ENCODE results near the gene BCO2.
"Not testable (repeated sequence)": the region's sequence is repeated elsewhere in the genome, so short reads cannot be mapped to it uniquely, and the experiment has no call there.

BCO2 gene

DNA sequence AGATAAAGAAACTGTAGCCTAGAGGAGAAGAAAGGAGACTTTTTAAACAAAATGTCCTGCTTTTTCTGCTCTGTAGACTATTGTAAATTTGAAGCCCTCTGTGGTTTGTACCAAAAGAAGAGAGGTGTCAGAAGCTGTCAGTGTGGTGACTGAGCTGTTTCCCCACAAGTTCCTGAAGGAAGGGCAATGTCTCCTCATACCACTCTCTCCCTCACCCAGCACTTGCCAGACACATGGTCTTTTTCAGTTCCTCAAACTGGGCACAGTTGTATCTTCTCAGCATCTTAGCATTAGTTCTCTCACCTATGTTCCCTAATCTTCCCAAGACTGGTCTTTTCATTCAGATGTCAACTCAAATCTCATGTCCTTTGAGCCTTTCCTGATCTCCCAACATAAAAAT, 4.3 kb downstream of the BCO2 start:
- H3K4me3 ChIP-seq (ENCODE audit: low read depth, low read length), result no peak overlapping the region
- TF ChIP-seq, protein P1, sequence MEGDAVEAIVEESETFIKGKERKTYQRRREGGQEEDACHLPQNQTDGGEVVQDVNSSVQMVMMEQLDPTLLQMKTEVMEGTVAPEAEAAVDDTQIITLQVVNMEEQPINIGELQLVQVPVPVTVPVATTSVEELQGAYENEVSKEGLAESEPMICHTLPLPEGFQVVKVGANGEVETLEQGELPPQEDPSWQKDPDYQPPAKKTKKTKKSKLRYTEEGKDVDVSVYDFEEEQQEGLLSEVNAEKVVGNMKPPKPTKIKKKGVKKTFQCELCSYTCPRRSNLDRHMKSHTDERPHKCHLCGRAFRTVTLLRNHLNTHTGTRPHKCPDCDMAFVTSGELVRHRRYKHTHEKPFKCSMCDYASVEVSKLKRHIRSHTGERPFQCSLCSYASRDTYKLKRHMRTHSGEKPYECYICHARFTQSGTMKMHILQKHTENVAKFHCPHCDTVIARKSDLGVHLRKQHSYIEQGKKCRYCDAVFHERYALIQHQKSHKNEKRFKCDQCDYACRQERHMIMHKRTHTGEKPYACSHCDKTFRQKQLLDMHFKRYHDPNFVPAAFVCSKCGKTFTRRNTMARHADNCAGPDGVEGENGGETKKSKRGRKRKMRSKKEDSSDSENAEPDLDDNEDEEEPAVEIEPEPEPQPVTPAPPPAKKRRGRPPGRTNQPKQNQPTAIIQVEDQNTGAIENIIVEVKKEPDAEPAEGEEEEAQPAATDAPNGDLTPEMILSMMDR (IDR thresholded peaks at IDR 0.05; ENCODE audit: low read depth, low read length, missing control alignments), result no peak
- no peak for DNase-seq (ENCODE audit: low read depth)

DNA sequence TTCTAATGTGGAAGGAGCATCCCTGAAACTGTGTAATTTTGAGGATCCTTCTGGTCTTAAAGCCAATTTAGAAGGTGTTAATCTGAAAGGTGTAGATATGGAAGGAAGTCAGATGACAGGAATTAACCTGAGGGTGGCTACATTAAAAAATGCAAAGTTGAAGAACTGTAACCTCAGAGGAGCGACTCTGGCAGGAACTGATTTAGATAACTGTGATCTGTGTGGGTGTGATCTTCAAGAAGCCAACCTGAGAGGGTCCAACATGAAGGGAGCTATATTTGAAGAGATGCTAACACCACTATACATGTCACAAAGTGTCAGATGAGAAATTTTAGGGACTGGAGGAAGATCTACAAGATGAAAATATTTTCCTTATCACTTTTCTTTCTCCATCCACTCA, 7.6 kb downstream of the BCO2 start:
- TF ChIP-seq, protein P1 (IDR thresholded peaks at IDR 0.05; ENCODE audit: low read depth, low read length, missing control alignments), result no peak
- no peak overlapping the region for H3K4me3 ChIP-seq (ENCODE audit: low read depth, low read length)
- DNase-seq (ENCODE audit: low read depth), result no peak

DNA sequence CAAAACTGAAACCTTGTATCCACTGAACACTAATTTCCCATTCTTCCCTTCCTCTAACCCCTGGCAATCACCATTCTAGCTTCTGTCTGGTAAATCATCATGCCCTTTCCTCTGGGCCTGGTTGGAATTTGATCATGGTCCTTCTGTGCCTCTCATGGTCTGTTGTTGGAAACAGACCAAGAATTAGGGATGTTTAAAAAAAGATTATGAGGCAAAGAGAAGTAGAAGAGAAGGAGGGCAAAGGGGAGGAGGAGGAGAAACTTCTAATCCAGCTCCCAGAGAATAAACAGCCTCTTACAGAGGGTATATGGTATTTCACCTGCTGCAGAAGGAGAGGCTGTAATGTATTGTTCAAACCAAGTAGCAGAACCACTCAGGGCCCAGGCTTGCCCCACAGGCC, 10.6 kb downstream of the BCO2 start:
- TF ChIP-seq, protein P1 (IDR thresholded peaks at IDR 0.05; ENCODE audit: low read depth, low read length, missing control alignments), result no peak
- H3K4me3 ChIP-seq (ENCODE audit: low read depth, low read length), result no peak overlapping the region
- no peak for DNase-seq (ENCODE audit: low read depth)

DNA sequence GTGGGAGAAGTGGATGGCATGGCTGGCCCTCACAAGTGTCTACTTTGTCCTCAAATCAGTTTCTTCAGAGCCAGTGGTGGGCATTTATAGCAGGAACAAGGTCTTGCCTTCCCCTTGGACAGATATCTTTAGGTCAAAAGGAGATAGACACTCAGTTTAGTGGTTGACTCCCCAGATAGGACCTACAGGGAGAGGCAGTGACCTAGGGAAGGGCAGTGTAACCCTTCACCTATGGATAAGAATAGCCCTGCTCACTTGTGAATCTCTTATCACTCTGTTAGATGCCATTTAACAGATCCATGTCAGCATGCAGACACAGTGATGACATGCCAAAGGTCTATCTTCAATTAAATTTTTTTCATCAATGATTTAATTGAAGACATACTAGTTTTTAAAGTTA, 11.0 kb downstream of the BCO2 start:
- H3K4me3 ChIP-seq (ENCODE audit: low read depth, low read length), result no peak overlapping the region
- TF ChIP-seq, protein P1 (IDR thresholded peaks at IDR 0.05; ENCODE audit: low read depth, low read length, missing control alignments), result no peak
- no peak for DNase-seq (ENCODE audit: low read depth)

DNA sequence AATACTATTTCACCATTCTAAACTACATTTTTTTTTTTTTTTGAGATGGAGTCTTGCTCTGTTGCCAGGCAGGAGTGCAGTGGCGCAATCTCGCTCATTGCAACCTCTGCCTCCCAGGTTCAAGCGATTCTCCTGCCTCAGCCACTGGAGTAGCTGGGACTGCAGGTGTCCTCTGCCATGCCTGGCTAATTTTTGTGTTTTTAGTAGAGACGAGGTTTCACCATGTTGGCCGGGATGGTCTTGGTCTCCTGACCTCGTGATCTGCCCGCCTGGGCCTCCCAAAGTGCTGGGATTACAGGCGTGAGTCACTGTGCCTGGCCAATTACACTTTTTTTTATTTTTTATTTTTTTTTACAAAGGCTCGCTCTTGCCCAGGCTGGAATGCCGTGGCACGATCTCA, 19.8 kb downstream of the BCO2 start:
- not testable (repeated sequence) for DNase-seq (ENCODE audit: low read depth); H3K4me3 ChIP-seq (ENCODE audit: low read depth, low read length)

DNA sequence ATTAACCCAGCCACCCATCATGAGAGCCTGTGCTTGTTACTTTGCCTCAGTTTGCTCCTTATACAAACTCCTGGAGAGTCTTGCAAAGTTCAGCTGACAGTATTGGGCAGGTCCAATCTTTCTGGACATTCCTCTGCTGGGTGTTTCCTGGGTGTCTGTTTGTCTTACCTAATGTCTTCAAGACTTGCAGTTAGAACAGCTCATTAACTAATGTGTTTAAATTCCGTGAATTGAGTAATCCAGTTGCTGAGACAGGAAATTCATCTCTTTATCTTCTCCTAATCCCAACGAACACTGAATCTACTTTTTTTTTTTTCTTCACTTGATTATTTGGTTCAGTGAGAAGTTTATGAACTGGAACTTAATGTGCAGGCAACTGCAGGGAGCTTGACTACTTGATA, 20.6 kb downstream of the BCO2 start:
- TF ChIP-seq, protein P1 (IDR thresholded peaks at IDR 0.05; ENCODE audit: low read depth, low read length, missing control alignments), result no peak
- DNase-seq (ENCODE audit: low read depth), result no peak
- no peak overlapping the region for H3K4me3 ChIP-seq (ENCODE audit: low read depth, low read length)

DNA sequence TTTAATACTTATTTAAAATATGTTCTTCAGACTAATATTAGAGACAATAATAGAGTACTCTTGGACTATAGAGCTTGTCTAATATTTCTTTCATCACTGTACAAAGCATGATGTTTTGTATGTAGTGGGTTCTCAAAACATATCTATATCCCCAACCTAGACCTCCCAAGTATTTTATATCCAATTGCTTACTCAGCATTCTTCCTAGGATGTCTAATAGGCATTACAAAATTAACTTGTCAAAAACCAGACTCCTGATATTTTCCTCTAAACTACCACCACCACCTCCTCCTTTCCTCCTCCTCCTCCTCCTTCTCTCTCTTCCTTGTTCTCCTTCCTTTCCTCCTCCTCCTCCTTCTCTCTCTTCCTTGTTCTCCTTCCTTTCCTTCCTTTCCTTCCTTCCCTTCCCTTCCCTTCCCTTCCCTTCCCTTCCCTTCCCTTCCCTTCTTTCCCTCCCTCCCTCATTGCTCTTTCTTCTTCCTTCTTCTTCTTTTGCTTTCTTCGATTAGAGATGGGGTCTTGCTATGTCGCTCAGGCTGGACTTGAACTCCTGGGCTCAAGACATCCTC, 21.3 kb downstream of the BCO2 start:
- no peak overlapping the region for H3K4me3 ChIP-seq (ENCODE audit: low read depth, low read length)

DNA sequence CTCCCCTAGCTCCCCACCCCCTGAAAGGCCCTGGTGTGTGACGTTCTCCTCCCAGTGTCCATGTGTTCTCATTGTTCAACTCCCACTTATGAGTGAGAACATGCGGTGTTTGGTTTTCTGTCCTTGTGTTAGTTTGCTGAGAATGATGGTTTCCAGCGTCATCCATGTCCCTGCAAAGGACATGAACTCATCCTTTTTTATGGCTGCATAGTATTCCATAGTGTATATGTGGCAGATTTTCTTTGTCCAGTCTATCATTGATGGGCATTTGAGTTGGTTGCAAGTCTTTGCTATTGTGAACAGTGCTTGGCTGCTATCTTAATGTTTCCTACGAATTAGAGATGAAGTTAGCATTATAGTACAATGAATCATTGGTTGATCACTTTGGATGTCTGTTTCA, 23.8 kb downstream of the BCO2 start:
- not testable (repeated sequence) for H3K4me3 ChIP-seq (ENCODE audit: low read depth, low read length)

More for the DNA sequence above, 21.3 kb downstream of the BCO2 start:
- DNase-seq (ENCODE audit: low read depth), result no peak
- TF ChIP-seq, protein P1 (IDR thresholded peaks at IDR 0.05; ENCODE audit: low read depth, low read length, missing control alignments), result no peak

More for the DNA sequence above, 23.8 kb downstream of the BCO2 start:
- not testable (repeated sequence) for DNase-seq (ENCODE audit: low read depth)
